Neural progenitor cell (in vitro differentiated cells): ENCODE measurements around the gene NSMCE4A. TPM values are rescaled to one million over a fixed set of nuclear protein-coding genes. Genes with fewer than 3 reads are reported as not detected.

Experiments used
- DNase-seq: peaks from one replicate; pipeline ENCODE4 v3.0.0-alpha.2; 2016; ENCODE audit warnings: low spot score
- H2AFZ ChIP-seq: fragments of 200-600 bp; sonication (generic); replicated peaks from 2 replicates; pipeline ENCODE4 v1.6.1; 2016; ENCODE audit warnings: antibody characterized with exemption
- H3F3A ChIP-seq: fragments of 200-600 bp; sonication (generic); 2 replicates; pipeline ENCODE4 v1.6.1; 2016; ENCODE audit warnings: antibody characterized with exemption, low read depth
- H3K27ac ChIP-seq: fragments of 200-600 bp; sonication (generic); 2 replicates; pipeline ENCODE4 v1.5.1; 2016; ENCODE audit warnings: mild to moderate bottlenecking
- H3K27me3 ChIP-seq: fragments of 200-600 bp; sonication (generic); 2 replicates; pipeline ENCODE4 v1.6.1; 2016; ENCODE audit warnings: mild to moderate bottlenecking, moderate library complexity
- H3K36me3 ChIP-seq: fragments of 200-600 bp; sonication (generic); 2 replicates; pipeline ENCODE4 v1.5.1; 2016
- H3K4me1 ChIP-seq: fragments of 200-600 bp; sonication (generic); 2 replicates; pipeline ENCODE4 v1.6.1; 2016; ENCODE audit warnings: mixed run types
- H3K4me2 ChIP-seq: fragments of 200-600 bp; sonication (generic); 2 replicates; pipeline ENCODE4 v1.6.1; 2016
- H3K4me3 ChIP-seq: fragments of 200-600 bp; sonication (generic); 2 replicates; pipeline ENCODE4 v1.5.1; 2016
- H3K79me2 ChIP-seq: fragments of 200-600 bp; sonication (generic); 2 replicates; pipeline ENCODE4 v1.6.1; 2016; ENCODE audit warnings: low read depth
- H3K9ac ChIP-seq: fragments of 200-600 bp; sonication (generic); 2 replicates; pipeline ENCODE4 v1.6.1; 2016
- H3K9me3 ChIP-seq: fragments of 200-600 bp; sonication (generic); 2 replicates; pipeline ENCODE4 v1.5.1; 2016; ENCODE audit warnings: low read depth
- H4K20me1 ChIP-seq: fragments of 200-600 bp; sonication (generic); 2 replicates; pipeline ENCODE4 v1.6.1; 2016; ENCODE audit warnings: low read depth
- H3K27ac Mint-ChIP-seq: 3 replicates; pipeline ENCODE4 v1.8.0; 2021; ENCODE audit warnings: mixed read lengths
- H3K27me3 Mint-ChIP-seq: 2 replicates; pipeline ENCODE4 v1.8.0; 2022; ENCODE audit warnings: low read depth, mild to moderate bottlenecking, inconsistent platforms, moderate library complexity, mixed read lengths; ENCODE audit not compliant: insufficient read depth
- H3K36me3 Mint-ChIP-seq: 3 replicates; pipeline ENCODE4 v1.8.0; 2021; ENCODE audit warnings: mixed read lengths
- H3K4me1 Mint-ChIP-seq: 3 replicates; pipeline ENCODE4 v1.8.0; 2021; ENCODE audit warnings: mixed read lengths
- H3K4me3 Mint-ChIP-seq: 3 replicates; pipeline ENCODE4 v1.8.0; 2021; ENCODE audit warnings: mild to moderate bottlenecking, moderate library complexity, mixed read lengths
- H3K9me3 Mint-ChIP-seq: 3 replicates; pipeline ENCODE4 v1.8.0; 2020; ENCODE audit warnings: mixed read lengths
- EZH2 ChIP-seq: fragments of 200-600 bp; sonication (generic); IDR thresholded peaks from 2 replicates; pipeline ENCODE4 v1.6.1; 2017; ENCODE audit warnings: antibody characterized with exemption, mild to moderate bottlenecking, moderate library complexity
- EZH2phosphoT487 ChIP-seq: fragments of 200-600 bp; sonication (generic); IDR thresholded peaks from 2 replicates; pipeline ENCODE4 v1.6.1; 2017; ENCODE audit warnings: antibody characterized with exemption
- total RNA-seq: library from RNA; depleted of rRNA; stranded (reverse); fragments of >200 nt; gene quantifications from 2 replicates; pipeline ENCODE4 v1.2.3, GENCODE V29; 2015; ENCODE audit warnings: low replicate concordance
- TF ChIP-seq, protein P1 (sequence below): fragments of 200-600 bp; sonication (generic); IDR thresholded peaks from 2 replicates; pipeline ENCODE4 v1.5.1; 2017; ENCODE audit warnings: antibody characterized with exemption, mild to moderate bottlenecking

NSMCE4A gene
- total RNA-seq, 1 donor from 2014 or later: 223 TPM

DNA sequence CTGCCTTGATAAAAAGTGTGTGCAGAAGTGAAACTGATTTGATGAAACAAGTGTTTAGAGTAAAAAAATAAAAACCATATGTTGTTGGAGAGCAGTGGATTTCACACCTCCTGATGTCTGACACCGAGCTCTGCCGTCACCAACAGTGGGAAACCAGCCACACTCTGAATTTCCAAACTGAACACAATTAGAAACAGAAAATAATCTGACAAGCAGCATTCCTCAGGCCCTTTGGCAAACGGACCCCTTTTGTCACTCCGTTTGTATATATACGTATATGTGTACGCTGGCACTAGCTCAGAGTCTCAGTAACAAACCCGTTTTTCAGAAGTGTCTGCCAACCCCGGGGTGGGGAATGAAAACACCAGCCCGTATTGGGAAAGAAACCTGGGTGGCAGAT lies 46.4 kb upstream of the NSMCE4A start:
- no peaks in the 10 kb centered on the region for H4K20me1 ChIP-seq
- no peaks in the 10 kb centered on the region for H3K27me3 ChIP-seq
- peak overlapping the region; percentile 42 for H3K27ac Mint-ChIP-seq
- no peak overlapping the region for H3K27ac ChIP-seq
- H3K9me3 Mint-ChIP-seq: no peaks in the 10 kb centered on the region
- TF ChIP-seq EZH2: no peak
- TF ChIP-seq, protein P1, sequence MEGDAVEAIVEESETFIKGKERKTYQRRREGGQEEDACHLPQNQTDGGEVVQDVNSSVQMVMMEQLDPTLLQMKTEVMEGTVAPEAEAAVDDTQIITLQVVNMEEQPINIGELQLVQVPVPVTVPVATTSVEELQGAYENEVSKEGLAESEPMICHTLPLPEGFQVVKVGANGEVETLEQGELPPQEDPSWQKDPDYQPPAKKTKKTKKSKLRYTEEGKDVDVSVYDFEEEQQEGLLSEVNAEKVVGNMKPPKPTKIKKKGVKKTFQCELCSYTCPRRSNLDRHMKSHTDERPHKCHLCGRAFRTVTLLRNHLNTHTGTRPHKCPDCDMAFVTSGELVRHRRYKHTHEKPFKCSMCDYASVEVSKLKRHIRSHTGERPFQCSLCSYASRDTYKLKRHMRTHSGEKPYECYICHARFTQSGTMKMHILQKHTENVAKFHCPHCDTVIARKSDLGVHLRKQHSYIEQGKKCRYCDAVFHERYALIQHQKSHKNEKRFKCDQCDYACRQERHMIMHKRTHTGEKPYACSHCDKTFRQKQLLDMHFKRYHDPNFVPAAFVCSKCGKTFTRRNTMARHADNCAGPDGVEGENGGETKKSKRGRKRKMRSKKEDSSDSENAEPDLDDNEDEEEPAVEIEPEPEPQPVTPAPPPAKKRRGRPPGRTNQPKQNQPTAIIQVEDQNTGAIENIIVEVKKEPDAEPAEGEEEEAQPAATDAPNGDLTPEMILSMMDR: no peak
- no peak for TF ChIP-seq EZH2phosphoT487
- H3K4me1 Mint-ChIP-seq: peaks cover 37% of the 10 kb centered on the region
- peaks cover 36% of the 10 kb centered on the region for H3K4me1 ChIP-seq
- H3K4me3 ChIP-seq: no peak overlapping the region
- no peaks in the 10 kb centered on the region for H3K9me3 ChIP-seq
- no peaks in the 10 kb centered on the region for H3K36me3 Mint-ChIP-seq
- H3K36me3 ChIP-seq: no peaks in the 10 kb centered on the region
- H2AFZ ChIP-seq: no peak overlapping the region
- H3K9ac ChIP-seq: no peak overlapping the region
- no peaks in the 10 kb centered on the region for H3K79me2 ChIP-seq
- peaks cover 15% of the 10 kb centered on the region for H3K27me3 Mint-ChIP-seq
- no peak overlapping the region for H3K4me3 Mint-ChIP-seq
- DNase-seq: no peak
- H3K4me2 ChIP-seq: no peak overlapping the region
- H3F3A ChIP-seq: peaks cover 35% of the 10 kb centered on the region

DNA sequence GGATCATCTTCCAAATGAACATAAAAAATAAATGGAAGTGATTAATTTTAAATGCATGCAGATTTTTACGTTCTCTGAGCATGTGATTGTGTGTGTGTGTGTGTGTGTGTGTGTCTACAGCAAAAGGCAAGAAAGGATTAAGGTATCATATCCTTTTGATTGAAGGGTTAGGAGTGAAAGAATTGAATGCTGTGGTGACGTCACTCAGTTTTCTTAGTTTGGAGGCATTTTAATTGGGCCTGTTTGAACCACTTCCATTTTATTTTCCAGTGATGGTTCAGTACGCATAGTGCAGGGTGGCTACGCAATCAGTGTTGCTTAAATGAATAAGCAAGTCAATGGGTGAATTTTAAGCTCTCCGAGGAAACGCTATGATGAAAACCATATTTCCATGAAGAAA lies 45.2 kb upstream of the NSMCE4A start:
- Histone ChIP-seq H4K20me1 (no peaks in the 10 kb centered on the region), H3K4me1 (peaks cover 36% of the 10 kb centered on the region), H3K4me2 (peak overlapping the region; percentile 71), H3K79me2 (no peaks in the 10 kb centered on the region), H3K27me3 (no peaks in the 10 kb centered on the region), H3F3A (peaks cover 35% of the 10 kb centered on the region), H3K4me3 (peak overlapping the region; percentile 40), H3K9ac (no peak overlapping the region), H3K27ac (peak overlapping the region; percentile 87), H3K9me3 (no peaks in the 10 kb centered on the region), H3K36me3 (no peaks in the 10 kb centered on the region), H2AFZ (no peak overlapping the region)
- no peak for DNase-seq
- Mint-ChIP-seq H3K27me3 (peaks cover 14% of the 10 kb centered on the region), H3K4me1 (peaks cover 37% of the 10 kb centered on the region), H3K4me3 (peak overlapping the region; percentile 33), H3K36me3 (no peaks in the 10 kb centered on the region), H3K27ac (peak overlapping the region; percentile 84), H3K9me3 (no peaks in the 10 kb centered on the region)
- TF ChIP-seq EZH2 (no peak), EZH2phosphoT487 (no peak)
- TF ChIP-seq, protein P1: no peak

DNA sequence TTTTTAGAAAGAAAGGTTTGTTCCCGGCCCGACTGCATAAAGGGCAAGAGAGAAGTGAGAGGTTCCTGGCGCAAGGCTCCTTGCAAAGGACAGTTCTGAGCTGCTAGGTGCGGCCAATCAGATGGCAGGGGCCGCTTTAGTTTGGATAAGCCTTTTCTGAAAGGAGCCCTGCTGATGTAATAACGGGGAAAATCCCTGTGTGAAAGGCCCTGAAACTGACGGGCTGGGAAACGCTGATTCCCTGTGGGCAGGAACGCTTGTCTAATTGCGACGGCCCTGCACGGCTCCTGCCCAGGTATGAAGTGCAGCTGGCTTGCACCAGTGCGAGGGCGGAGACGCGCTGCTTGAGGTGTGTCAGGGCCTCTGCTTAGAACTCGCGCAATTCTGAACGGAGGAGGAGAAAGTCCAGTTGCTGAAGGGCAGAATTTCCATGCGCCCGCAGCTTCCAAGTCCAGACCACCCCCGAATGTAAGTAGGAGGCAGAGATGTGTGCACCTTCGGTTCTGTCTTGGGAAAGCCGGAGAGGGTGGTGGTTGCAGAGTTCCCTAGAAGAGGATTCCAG lies 44.5 kb upstream of the NSMCE4A start:
- H3K27ac ChIP-seq: peak overlapping the region; percentile 87
- Mint-ChIP-seq H3K9me3 (no peaks in the 10 kb centered on the region), H3K4me1 (peaks cover 37% of the 10 kb centered on the region), H3K4me3 (peak overlapping the region; percentile 51), H3K36me3 (no peaks in the 10 kb centered on the region), H3K27ac (peak overlapping the region; percentile 84), H3K27me3 (peaks cover 15% of the 10 kb centered on the region)
- no peaks in the 10 kb centered on the region for H4K20me1 ChIP-seq
- H3K27me3 ChIP-seq: no peaks in the 10 kb centered on the region
- peak overlapping the region; percentile 40 for H3K4me3 ChIP-seq
- H3K36me3 ChIP-seq: no peaks in the 10 kb centered on the region
- no peaks in the 10 kb centered on the region for H3K9me3 ChIP-seq
- peaks cover 35% of the 10 kb centered on the region for H3F3A ChIP-seq
- H3K4me2 ChIP-seq: peak overlapping the region; percentile 71
- H3K79me2 ChIP-seq: no peaks in the 10 kb centered on the region
- TF ChIP-seq, protein P1: no peak
- TF ChIP-seq EZH2 (no peak), EZH2phosphoT487 (no peak)
- H2AFZ ChIP-seq: no peak overlapping the region
- peak; percentile 94 for DNase-seq
- peaks cover 36% of the 10 kb centered on the region for H3K4me1 ChIP-seq
- no peak overlapping the region for H3K9ac ChIP-seq
